ENCODE data around the gene EPB41L2.

EPB41L2 gene

GRCh38 chr6:130937942-130938604, 125.0 kb downstream of the EPB41L2 start:
- DNase-seq (no peak), ATAC-seq (replicated peaks) (no peak)
- H3K4me3 Mint-ChIP-seq = no peak overlapping the region
- no peaks in the 10 kb centered on the region for H3K27me3 Mint-ChIP-seq
- H3K36me3 Mint-ChIP-seq = peaks cover 15 to 23% of the 10 kb centered on the region in 2 donors
- no peak overlapping the region for H3K27ac Mint-ChIP-seq
- H3K4me1 Mint-ChIP-seq = peaks cover 3 to 5% of the 10 kb centered on the region in 2 donors
- peaks cover 0 to 2% of the 10 kb centered on the region in 2 donors for H3K9me3 Mint-ChIP-seq

GRCh38 chr6:130936933-130937332, 126.1 kb downstream of the EPB41L2 start:
- Mint-ChIP-seq H3K4me3 (no peak overlapping the region), H3K27me3 (no peaks in the 10 kb centered on the region), H3K27ac (no peak overlapping the region), H3K9me3 (peaks cover 4 to 5% of the 10 kb centered on the region in 2 donors), H3K4me1 (peaks cover 5 to 6% of the 10 kb centered on the region in 2 donors), H3K36me3 (peaks cover 20 to 24% of the 10 kb centered on the region in 2 donors)
- ATAC-seq (replicated peaks) (no peak), DNase-seq (no peak)

- Mint-ChIP-seq H3K9me3 (peaks cover 4 to 5% of the 10 kb centered on the region in 2 donors), H3K27me3 (no peaks in the 10 kb centered on the region), H3K4me3 (no peak overlapping the region), H3K4me1 (peaks cover 5 to 6% of the 10 kb centered on the region in 2 donors), H3K36me3 (peaks cover 20 to 29% of the 10 kb centered on the region in 2 donors), H3K27ac (no peak overlapping the region)
- DNase-seq (no peak), ATAC-seq (replicated peaks) (no peak)
Observed at GRCh38 chr6:130935978-130936377, 127.1 kb downstream of the EPB41L2 start.

GRCh38 chr6:130934848-130935585, 128.0 kb downstream of the EPB41L2 start:
- DNase-seq = no peak
- H3K36me3 Mint-ChIP-seq = peaks cover 23 to 33% of the 10 kb centered on the region in 2 donors
- peaks cover 7 to 8% of the 10 kb centered on the region in 2 donors for H3K9me3 Mint-ChIP-seq
- no peak for ATAC-seq (replicated peaks)
- H3K4me3 Mint-ChIP-seq = no peak overlapping the region
- H3K27me3 Mint-ChIP-seq = no peaks in the 10 kb centered on the region
- peaks cover 5 to 6% of the 10 kb centered on the region in 2 donors for H3K4me1 Mint-ChIP-seq
- H3K27ac Mint-ChIP-seq = no peak overlapping the region

GRCh38 chr6:130933712-130934200, 129.3 kb downstream of the EPB41L2 start:
- Mint-ChIP-seq H3K27ac (no peak overlapping the region), H3K36me3 (peaks cover 18 to 35% of the 10 kb centered on the region in 2 donors), H3K4me3 (no peak overlapping the region), H3K4me1 (peaks cover 4 to 11% of the 10 kb centered on the region in 2 donors), H3K27me3 (no peaks in the 10 kb centered on the region), H3K9me3 (peaks cover 5 to 8% of the 10 kb centered on the region in 2 donors)
- DNase-seq (no peak), ATAC-seq (replicated peaks) (no peak)

- Mint-ChIP-seq H3K27ac (no peak overlapping the region), H3K4me1 (peaks cover 10 to 14% of the 10 kb centered on the region in 2 donors), H3K36me3 (peaks cover 18 to 34% of the 10 kb centered on the region in 2 donors), H3K4me3 (no peak overlapping the region), H3K27me3 (no peaks in the 10 kb centered on the region), H3K9me3 (peaks cover 5 to 8% of the 10 kb centered on the region in 2 donors)
- DNase-seq (no peak), ATAC-seq (replicated peaks) (no peak)
Observed at GRCh38 chr6:130932921-130933320, 130.1 kb downstream of the EPB41L2 start.

- no peak overlapping the region for H3K4me3 Mint-ChIP-seq
- DNase-seq (no peak), ATAC-seq (replicated peaks) (no peak)
- H3K27ac Mint-ChIP-seq = no peak overlapping the region
- H3K36me3 Mint-ChIP-seq = peaks cover 13 to 29% of the 10 kb centered on the region in 2 donors
- peaks cover 14% of the 10 kb centered on the region in 2 donors for H3K4me1 Mint-ChIP-seq
- peaks cover 5 to 8% of the 10 kb centered on the region in 2 donors for H3K9me3 Mint-ChIP-seq
- H3K27me3 Mint-ChIP-seq = no peaks in the 10 kb centered on the region
Observed at GRCh38 chr6:130932438-130932837, 130.6 kb downstream of the EPB41L2 start.

GRCh38 chr6:130931683-130932082, 131.4 kb downstream of the EPB41L2 start:
- H3K9me3 Mint-ChIP-seq = peaks cover 5 to 8% of the 10 kb centered on the region in 2 donors
- no peaks in the 10 kb centered on the region for H3K27me3 Mint-ChIP-seq
- H3K36me3 Mint-ChIP-seq = peaks cover 8 to 29% of the 10 kb centered on the region in 2 donors
- DNase-seq (no peak), ATAC-seq (replicated peaks) (no peak)
- no peak overlapping the region for H3K4me3 Mint-ChIP-seq
- peaks cover 13 to 16% of the 10 kb centered on the region in 2 donors for H3K4me1 Mint-ChIP-seq
- H3K27ac Mint-ChIP-seq = no peak overlapping the region

- H3K4me3 Mint-ChIP-seq = no peak overlapping the region
- no peak overlapping the region for H3K27ac Mint-ChIP-seq
- peaks cover 10 to 33% of the 10 kb centered on the region in 2 donors for H3K36me3 Mint-ChIP-seq
- H3K27me3 Mint-ChIP-seq = no peaks in the 10 kb centered on the region
- ATAC-seq (replicated peaks) = no peak
- no peak for DNase-seq
- H3K4me1 Mint-ChIP-seq = peaks cover 13 to 16% of the 10 kb centered on the region in 2 donors
- peaks cover 5 to 8% of the 10 kb centered on the region in 2 donors for H3K9me3 Mint-ChIP-seq
Observed at GRCh38 chr6:130929036-130929678, 133.9 kb downstream of the EPB41L2 start.

GRCh38 chr6:130928158-130928912, 134.7 kb downstream of the EPB41L2 start:
- ATAC-seq (replicated peaks) = peak; percentile 53
- H3K36me3 Mint-ChIP-seq = peaks cover 12 to 38% of the 10 kb centered on the region in 2 donors
- H3K9me3 Mint-ChIP-seq = peaks cover 5 to 8% of the 10 kb centered on the region in 2 donors
- H3K4me3 Mint-ChIP-seq = no peak overlapping the region
- H3K27me3 Mint-ChIP-seq = no peaks in the 10 kb centered on the region
- peaks cover 12 to 18% of the 10 kb centered on the region in 2 donors for H3K4me1 Mint-ChIP-seq
- DNase-seq = no peak
- H3K27ac Mint-ChIP-seq = no peak overlapping the region

GRCh38 chr6:130927305-130927704, 135.7 kb downstream of the EPB41L2 start:
- H3K4me1 Mint-ChIP-seq = peaks cover 14 to 26% of the 10 kb centered on the region in 2 donors
- H3K4me3 Mint-ChIP-seq = no peak overlapping the region
- peaks cover 2 to 4% of the 10 kb centered on the region in 2 donors for H3K9me3 Mint-ChIP-seq
- H3K27me3 Mint-ChIP-seq = no peaks in the 10 kb centered on the region
- H3K36me3 Mint-ChIP-seq = peaks cover 12 to 38% of the 10 kb centered on the region in 2 donors
- H3K27ac Mint-ChIP-seq = no peak overlapping the region
- DNase-seq (no peak), ATAC-seq (replicated peaks) (peak in 1 of 2 donors; percentile 41)

- no peaks in the 10 kb centered on the region for H3K9me3 Mint-ChIP-seq
- H3K4me1 Mint-ChIP-seq = peaks cover 6 to 17% of the 10 kb centered on the region in 2 donors
- DNase-seq = no peak
- ATAC-seq (replicated peaks) = no peak
- H3K27ac Mint-ChIP-seq = no peak overlapping the region
- H3K4me3 Mint-ChIP-seq = no peak overlapping the region
- H3K36me3 Mint-ChIP-seq = peaks cover 9 to 18% of the 10 kb centered on the region in 2 donors
- no peaks in the 10 kb centered on the region for H3K27me3 Mint-ChIP-seq
Observed at GRCh38 chr6:130923350-130923749, 139.7 kb downstream of the EPB41L2 start.

GRCh38 chr6:130922922-130923321, 140.1 kb downstream of the EPB41L2 start:
- no peaks in the 10 kb centered on the region for H3K27me3 Mint-ChIP-seq
- H3K36me3 Mint-ChIP-seq = peaks cover 9 to 18% of the 10 kb centered on the region in 2 donors
- no peaks in the 10 kb centered on the region for H3K9me3 Mint-ChIP-seq
- no peak overlapping the region for H3K27ac Mint-ChIP-seq
- peak; percentile 36 to 72 for ATAC-seq (replicated peaks)
- H3K4me1 Mint-ChIP-seq = peaks cover 6 to 15% of the 10 kb centered on the region in 2 donors
- no peak overlapping the region for H3K4me3 Mint-ChIP-seq
- DNase-seq = no peak

Data from stimulated activated naive B cell treated with anti-CD40 and anti-IgM and Interleukin-4, amounts not matched to agents 10 μg/mL and 1 μg/mL and 100 μg/mL, for 72 hours (primary cell).